RWPE1 (cell line): ENCODE results near the gene ENO1.
A peak's percentile ranks its signal among the peaks of the same experiment; 100 is the strongest.
"Not testable (repeated sequence)": the region's sequence is repeated elsewhere in the genome, so short reads cannot be mapped to it uniquely, and the experiment has no call there.

Experiments
- CTCF ChIA-PET: fragments of 350-600 bp; sonication (Branson Sonifier 250); formaldehyde crosslinking; extraction: SDS; loops from one replicate; lab custom pipeline; 2021; lab: Yijun Ruan, JAX
- POLR2A ChIA-PET: fragments of 400-600 bp; formaldehyde crosslinking; extraction: SDS; loops from one replicate; lab custom pipeline; 2020; ENCODE audit warnings: antibody characterized with exemption; ENCODE audit not compliant: low non-redundant PET; lab: Yijun Ruan, JAX
- DNase-seq: peaks from one replicate; pipeline ENCODE4 v3.0.0; 2012; ENCODE audit warnings: low spot score
- H3K27ac ChIP-seq: fragments of 450-650 bp; 2 replicates; pipeline ENCODE4 v1.5.1; 2017
- TF ChIP-seq, protein P1 (sequence below): fragments of 450-650 bp; conservative IDR thresholded peaks from 2 replicates; pipeline ENCODE4 v1.5.1; 2017; ENCODE audit warnings: low read depth, mild to moderate bottlenecking

ENO1 gene

DNA sequence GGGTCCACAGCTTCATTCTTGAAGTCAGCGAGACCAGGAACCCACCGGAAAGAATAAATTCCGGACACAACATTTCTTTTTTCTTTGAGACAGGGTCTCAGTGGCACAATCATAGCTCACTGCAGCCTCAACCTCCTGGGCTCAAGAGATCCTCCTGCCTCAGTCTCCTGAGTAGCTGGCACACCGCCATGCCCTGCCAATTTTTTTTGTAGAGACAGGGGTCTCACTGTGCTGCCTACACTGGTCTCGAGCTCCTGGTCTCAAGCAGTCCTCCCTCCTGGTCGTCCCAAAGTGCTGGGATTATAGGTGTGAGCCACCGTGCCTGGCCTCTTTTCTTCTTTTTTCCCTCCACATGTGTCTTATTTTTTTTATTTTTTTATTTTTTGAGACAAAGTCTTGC is 20.6 kb upstream of the ENO1 start:
- H3K27ac ChIP-seq = peak overlapping the region; percentile 91
- POLR2A ChIA-PET = no interaction called here
- CTCF ChIA-PET = no interaction called here
- TF ChIP-seq, protein P1, sequence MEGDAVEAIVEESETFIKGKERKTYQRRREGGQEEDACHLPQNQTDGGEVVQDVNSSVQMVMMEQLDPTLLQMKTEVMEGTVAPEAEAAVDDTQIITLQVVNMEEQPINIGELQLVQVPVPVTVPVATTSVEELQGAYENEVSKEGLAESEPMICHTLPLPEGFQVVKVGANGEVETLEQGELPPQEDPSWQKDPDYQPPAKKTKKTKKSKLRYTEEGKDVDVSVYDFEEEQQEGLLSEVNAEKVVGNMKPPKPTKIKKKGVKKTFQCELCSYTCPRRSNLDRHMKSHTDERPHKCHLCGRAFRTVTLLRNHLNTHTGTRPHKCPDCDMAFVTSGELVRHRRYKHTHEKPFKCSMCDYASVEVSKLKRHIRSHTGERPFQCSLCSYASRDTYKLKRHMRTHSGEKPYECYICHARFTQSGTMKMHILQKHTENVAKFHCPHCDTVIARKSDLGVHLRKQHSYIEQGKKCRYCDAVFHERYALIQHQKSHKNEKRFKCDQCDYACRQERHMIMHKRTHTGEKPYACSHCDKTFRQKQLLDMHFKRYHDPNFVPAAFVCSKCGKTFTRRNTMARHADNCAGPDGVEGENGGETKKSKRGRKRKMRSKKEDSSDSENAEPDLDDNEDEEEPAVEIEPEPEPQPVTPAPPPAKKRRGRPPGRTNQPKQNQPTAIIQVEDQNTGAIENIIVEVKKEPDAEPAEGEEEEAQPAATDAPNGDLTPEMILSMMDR = no peak
- DNase-seq = no peak

DNA sequence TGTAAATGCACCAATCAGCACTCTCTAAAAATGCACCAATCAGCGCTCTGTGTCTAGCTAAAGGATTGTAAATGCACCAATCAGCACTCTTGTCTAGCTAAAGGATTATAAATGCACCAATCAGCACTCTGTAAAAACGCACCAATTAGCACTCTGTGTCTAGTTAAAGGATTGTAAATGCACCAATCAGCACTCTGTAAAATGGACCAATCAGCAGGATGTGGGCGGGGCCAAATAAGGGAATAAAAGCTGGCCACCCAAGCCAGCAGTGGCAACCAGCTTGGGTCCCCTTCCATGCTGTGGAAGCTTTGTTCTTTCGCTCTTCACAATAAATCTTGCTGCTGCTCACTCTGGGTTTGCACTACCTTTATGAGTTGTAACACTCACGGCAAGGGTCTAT is 19.9 kb upstream of the ENO1 start:
- POLR2A ChIA-PET, DNase-seq, CTCF ChIA-PET: not testable (repeated sequence)
- H3K27ac ChIP-seq = peak overlapping the region; percentile 91; the same call in 1 of the 2 replicates

DNA sequence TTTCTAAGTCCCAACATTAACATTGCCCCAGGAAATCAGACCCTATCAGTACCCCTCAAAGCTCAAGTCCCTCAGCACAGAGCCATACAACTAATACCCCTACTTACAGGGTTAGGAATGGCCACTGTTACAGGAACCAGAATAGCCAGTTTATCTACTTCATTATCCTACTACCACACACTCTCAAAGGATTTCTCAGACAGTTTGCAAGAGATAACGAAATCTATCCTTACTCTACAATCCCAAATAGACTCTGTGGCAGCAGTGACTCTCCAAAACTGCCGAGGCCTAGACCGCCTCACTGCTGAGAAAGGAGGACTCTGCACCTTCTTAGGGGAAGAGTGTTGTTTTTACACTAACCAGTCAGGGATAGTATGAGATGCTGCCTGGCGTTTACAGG is 19.0 kb upstream of the ENO1 start:
- H3K27ac ChIP-seq, POLR2A ChIA-PET, CTCF ChIA-PET, DNase-seq: not testable (repeated sequence)

DNA sequence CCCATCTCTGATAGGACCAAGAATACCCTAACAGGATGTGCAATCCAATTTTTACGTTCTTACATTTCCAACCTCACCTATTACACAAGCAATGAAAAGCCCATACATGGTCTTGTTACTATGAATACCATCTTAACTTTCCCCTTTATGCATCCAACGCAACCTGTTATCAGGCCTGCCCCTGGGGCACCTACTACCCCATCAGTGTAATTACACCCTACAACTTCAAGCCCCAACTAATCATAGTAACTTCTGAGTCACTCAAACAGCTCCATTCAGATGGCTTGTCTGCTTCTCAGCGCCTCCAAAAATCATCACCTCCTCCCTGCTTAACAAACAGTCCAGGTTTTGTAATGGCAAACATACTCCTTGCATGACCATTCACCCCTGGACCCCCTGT is 18.3 kb upstream of the ENO1 start:
- CTCF ChIA-PET, POLR2A ChIA-PET, H3K27ac ChIP-seq, DNase-seq: not testable (repeated sequence)

DNA sequence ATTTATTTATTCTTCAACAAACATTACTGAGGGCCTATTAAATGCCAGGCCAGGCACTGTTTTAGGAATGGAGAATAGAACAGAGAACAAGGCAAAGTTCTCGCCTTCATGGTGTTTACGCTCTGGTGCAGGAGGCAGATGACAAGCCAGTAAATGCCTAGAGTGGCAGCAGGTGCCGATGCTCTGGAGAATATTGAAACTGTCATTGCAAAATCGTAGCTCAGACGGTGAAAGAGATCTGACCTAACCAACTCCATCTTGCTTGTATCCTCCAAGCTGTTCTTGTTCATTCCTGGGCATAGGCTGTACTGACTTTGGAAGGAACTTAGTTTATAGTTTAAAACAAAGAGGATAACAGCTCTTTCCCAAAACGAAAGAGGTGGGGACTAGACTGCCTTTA is 13.5 kb upstream of the ENO1 start:
- CTCF ChIA-PET = interaction anchor here (0.6 kb wide), 1 partner anchor 34 kb away, joined by 4 read pairs; no protein-coding TSS in a partner anchor
- POLR2A ChIA-PET = interaction anchor here (0.6 kb wide), 1 partner anchor 12 kb away, joined by 4 read pairs; no protein-coding TSS in a partner anchor
- no peak for DNase-seq
- TF ChIP-seq, protein P1 = no peak
- no peak overlapping the region for H3K27ac ChIP-seq

DNA sequence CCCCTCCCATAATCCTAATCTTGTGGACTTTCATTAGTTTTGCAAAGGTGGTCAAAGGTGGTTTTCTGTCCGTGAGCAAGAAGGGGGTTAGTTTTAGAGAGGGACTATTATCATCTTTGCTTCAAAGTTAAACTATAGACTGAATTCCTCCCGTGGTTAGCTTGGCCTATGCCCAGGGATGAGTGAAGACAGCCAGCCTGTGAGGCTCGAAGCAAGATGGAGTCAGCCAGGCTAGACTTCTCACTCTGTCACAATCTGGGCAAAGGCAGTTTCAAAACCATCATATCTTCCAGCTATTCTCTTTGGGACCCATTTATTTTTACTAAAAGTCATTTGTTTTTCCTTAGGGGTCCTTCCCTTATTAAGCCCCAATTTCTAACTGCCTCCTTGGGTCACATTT is 12.9 kb upstream of the ENO1 start:
- POLR2A ChIA-PET = no interaction called here
- TF ChIP-seq, protein P1 = no peak
- H3K27ac ChIP-seq = peak overlapping the region; percentile 96
- CTCF ChIA-PET = no interaction called here
- DNase-seq = no peak

DNA sequence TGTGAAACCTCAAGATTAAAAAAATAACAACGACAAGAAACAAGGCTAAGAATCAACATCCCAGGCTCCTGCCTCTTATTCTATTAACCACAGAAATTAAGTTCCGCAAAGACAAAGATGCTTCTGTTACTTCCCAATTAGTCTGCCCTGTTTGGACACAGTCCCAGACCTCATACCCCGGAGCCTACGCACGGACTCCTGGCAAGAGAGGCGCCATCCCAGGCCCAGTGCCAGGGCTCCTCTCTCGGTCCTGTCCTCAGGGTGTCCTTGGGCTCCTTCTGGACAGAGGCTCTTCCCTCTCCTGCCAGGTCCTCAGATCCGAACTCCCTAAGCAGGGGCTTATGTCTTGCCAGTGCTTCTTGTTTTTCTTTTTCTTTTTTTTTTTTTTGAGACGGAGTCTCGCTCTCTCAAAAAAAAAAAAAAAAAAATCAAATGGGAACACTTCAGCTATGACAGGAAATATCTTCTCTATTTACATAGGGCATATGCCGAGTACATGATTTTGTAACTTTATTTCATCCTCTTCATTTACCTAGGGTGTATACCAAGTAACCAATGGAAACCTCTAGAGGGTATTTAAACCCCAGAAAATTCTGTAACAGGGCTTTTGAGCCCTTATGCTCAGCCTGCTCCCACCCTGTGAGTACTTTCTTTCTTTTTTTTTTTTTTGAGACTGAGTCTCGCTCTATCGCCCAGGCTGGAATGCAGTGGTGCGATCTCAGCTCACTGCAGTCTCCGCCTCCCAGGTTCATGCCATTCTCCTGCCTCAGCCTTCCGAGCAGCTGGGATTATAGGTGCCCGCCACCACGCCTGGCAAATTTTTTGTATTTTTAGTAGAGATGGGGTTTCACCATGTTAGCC is 11.7 kb upstream of the ENO1 start:
- TF ChIP-seq, protein P1 = no peak
- peak overlapping the region; percentile 96 for H3K27ac ChIP-seq
- DNase-seq = peak; percentile 80
- POLR2A ChIA-PET = no interaction called here
- CTCF ChIA-PET = no interaction called here

DNA sequence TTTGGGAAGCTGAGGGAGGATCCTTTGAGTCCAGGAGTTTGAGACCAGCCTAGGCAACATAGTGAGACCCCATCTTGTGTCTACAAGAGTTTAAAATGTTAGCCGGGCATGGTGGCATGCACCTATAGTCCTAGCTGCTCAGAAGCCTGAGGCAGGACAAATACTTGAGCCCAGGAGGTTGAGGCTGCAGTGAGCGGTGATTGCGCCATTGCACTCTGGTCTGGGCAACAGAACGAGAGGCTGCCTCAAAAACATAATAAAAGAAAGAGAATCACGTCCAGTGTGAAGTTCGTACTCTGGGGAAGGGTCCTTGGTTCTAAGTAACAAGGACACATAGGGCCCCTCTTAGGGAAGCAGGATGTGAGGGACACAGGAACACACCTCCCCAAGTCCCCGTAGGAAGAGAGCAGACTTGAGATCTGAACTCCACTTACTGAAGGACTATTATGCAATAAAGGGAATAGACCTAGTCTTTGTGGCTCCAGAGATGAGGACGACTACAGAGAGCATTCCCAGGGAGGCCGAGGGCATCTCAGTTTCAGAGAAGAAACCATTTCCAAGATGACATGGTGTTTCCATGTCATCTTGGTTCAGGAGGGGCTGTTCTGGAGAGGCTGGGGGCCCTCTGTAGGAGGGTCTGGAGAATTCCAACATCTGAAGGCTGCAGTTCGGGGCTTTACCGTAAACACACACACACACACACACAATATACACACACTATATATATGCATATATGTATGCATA is 10.8 kb upstream of the ENO1 start:
- H3K27ac ChIP-seq = peak overlapping the region; percentile 96
- TF ChIP-seq, protein P1 = no peak
- ChIA-PET POLR2A (no interaction called here), CTCF (no interaction called here)
- DNase-seq = no peak
